ENCODE results near the gene DGKD.

DGKD gene

GRCh38 chr2:233433794-233434193, 79.5 kb downstream of the DGKD start:
- no peak for DNase-seq

GRCh38 chr2:233434666-233435330, 80.5 kb downstream of the DGKD start:
- DNase-seq = no peak

- no peak for DNase-seq
Observed at GRCh38 chr2:233435436-233436190, 81.3 kb downstream of the DGKD start.

GRCh38 chr2:233436191-233436581, 81.9 kb downstream of the DGKD start:
- no peak for DNase-seq

- no peak for DNase-seq
Observed at GRCh38 chr2:233436691-233437438, 82.6 kb downstream of the DGKD start.

GRCh38 chr2:233437439-233437955, 83.2 kb downstream of the DGKD start:
- no peak for DNase-seq

GRCh38 chr2:233438573-233439147, 84.4 kb downstream of the DGKD start:
- DNase-seq = no peak

- DNase-seq = no peak
Observed at GRCh38 chr2:233439191-233439590, 84.9 kb downstream of the DGKD start.

GRCh38 chr2:233440314-233440713, 86.0 kb downstream of the DGKD start:
- no peak for DNase-seq

GRCh38 chr2:233440714-233441113, 86.4 kb downstream of the DGKD start:
- DNase-seq = no peak

- no peak for DNase-seq
Observed at GRCh38 chr2:233441161-233442027, 87.1 kb downstream of the DGKD start.

GRCh38 chr2:233442028-233442310, 87.7 kb downstream of the DGKD start:
- no peak for DNase-seq

- peak; percentile 76 for DNase-seq
Observed at GRCh38 chr2:233443511-233444183, 89.4 kb downstream of the DGKD start.

- no peak for DNase-seq
Observed at GRCh38 chr2:233444501-233444900, 90.2 kb downstream of the DGKD start.

GRCh38 chr2:233445152-233445830, 91.0 kb downstream of the DGKD start:
- DNase-seq = no peak

GRCh38 chr2:233446121-233446520, 91.8 kb downstream of the DGKD start:
- DNase-seq = no peak

GRCh38 chr2:233446606-233447305, 92.5 kb downstream of the DGKD start:
- DNase-seq = no peak

- no peak for DNase-seq
Observed at GRCh38 chr2:233447506-233448219, 93.4 kb downstream of the DGKD start.

GRCh38 chr2:233448220-233448559, 93.9 kb downstream of the DGKD start:
- DNase-seq = no peak

- DNase-seq = no peak
Observed at GRCh38 chr2:233448575-233448974, 94.3 kb downstream of the DGKD start.
